T-cell (primary cell): ENCODE measurements around the gene MAP4. TPM values are rescaled to one million over a fixed set of nuclear protein-coding genes. Genes with fewer than 3 reads are reported as not detected.

Source experiments
- total RNA-seq, 35 experiments: library from RNA in 6 of 35; stranded (reverse) in 6 of 35; fragments of 120-200 nt in 1 of 35; gene quantifications; one replicate each; pipeline versions ENCODE4 v1.2.1 to v1.2.4 and lab custom pipeline; 2013 to 2026

Gene MAP4
- total RNA-seq, 5 donors from 2014 or later (not counting 1 experiment from before 2014, with no cell fraction given), result 60.7 to 85.1 (median 76.7) TPM

Other genes with a start within 250 kb of the MAP4 start
- 10 to 100 TPM; 88.9 to 99.3 (median 92.4) TPM for gene SMARCC1, start 234.5 kb downstream of the MAP4 start, total RNA-seq
- gene DHX30, start 213.3 kb downstream of the MAP4 start, total RNA-seq, result 100 to 1,000 TPM in 1 of 5 donors, 10 to 100 TPM in 4; 69.3 to 101 (median 97.5) TPM
- gene CDC25A, start 172.0 kb upstream of the MAP4 start, total RNA-seq, result 1 to 10 TPM in 1 of 5 donors, under 1 TPM in 4; 0.28 to 1.1 (median 0.44) TPM
- gene CAMP, start 207.1 kb upstream of the MAP4 start, total RNA-seq, result not detected
- 10 to 100 TPM; 34.4 to 47.6 (median 44.2) TPM for gene ZNF589, start 224.7 kb upstream of the MAP4 start, total RNA-seq